HG03521 (cell line): ENCODE measurements around the gene CALHM3.
"Not testable (repeated sequence)": the region's sequence is repeated elsewhere in the genome, so short reads cannot be mapped to it uniquely, and the experiment has no call there.

Source experiments
- ATAC-seq: cut with Tn5 transposase; IDR thresholded peaks from one replicate; pipeline ENCODE4 v1.9.1; 2021; ENCODE audit warnings: mild to moderate bottlenecking, moderate library complexity; ENCODE audit not compliant: unreplicated experiment

CALHM3 gene, protein sequence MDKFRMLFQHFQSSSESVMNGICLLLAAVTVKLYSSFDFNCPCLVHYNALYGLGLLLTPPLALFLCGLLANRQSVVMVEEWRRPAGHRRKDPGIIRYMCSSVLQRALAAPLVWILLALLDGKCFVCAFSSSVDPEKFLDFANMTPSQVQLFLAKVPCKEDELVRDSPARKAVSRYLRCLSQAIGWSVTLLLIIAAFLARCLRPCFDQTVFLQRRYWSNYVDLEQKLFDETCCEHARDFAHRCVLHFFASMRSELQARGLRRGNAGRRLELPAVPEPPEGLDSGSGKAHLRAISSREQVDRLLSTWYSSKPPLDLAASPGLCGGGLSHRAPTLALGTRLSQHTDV

GRCh38 chr10:103479135-103479534, at the start of gene CALHM3:
CALHM3 (minus strand) TSS chr10:103479240; CDS start chr10:103479032, 208 bp downstream.
- ATAC-seq = no peak

- no peak for ATAC-seq
Observed at GRCh38 chr10:103528549-103528948, 49.5 kb upstream of the CALHM3 start.

DNA sequence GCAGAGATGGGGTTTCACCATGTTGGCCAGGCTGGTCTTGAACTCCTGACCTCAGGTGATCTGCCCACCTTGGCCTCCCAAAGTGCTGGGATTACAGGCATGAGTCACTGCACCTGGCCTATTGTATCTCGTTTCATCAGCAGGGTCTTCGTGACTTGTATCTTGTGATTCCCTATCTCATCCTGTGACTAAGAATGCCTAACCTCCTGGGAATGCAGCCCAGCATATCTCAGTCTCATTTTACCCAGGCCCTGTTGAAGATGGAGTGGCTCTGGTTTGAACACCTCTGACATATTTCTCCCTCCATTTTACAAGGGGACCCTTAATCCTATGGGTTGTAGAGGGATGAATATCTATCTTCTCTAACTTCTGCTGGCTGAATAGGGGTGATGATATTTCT, 48.4 kb upstream of the CALHM3 start:
- not testable (repeated sequence) for ATAC-seq

DNA sequence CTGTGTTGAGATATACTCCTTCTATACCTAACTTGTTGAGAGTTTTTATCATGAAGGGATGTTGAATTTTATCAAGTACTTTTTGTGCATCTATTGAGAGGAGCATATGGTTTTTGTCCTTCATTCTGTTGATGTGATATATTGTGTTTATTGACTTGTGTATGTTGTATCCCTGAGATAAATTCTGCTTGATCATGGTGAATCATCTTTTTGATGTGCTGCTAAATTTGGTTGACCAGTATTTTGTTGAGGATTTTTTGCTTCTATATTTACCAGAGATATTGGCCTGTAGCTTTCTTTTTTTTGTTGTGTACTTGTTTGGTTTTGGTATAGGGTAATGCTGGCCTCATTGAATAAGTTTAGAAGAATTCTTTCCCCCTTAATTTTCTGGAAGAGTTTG, 46.9 kb upstream of the CALHM3 start:
- ATAC-seq = no peak

DNA sequence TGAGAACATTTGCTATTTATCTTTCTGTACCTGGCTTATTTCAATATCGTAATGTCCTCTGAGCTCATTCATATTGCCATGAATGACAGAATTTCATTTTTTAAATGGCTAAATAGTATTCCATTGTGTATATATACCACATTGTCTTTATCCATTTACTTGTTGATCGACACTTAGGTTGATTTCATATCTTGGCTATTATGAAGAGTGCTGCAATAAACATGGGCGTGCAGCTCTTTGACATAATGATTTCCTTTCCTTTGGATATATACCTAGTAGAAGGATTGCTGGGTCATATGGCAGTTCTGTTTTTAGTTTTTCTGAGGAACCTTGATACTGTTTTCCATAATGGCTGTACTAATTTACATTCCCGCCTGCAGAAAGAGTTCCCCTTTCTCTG, 44.6 kb upstream of the CALHM3 start:
- ATAC-seq = no peak

GRCh38 chr10:103522006-103522405, 43.0 kb upstream of the CALHM3 start:
- ATAC-seq = not testable (repeated sequence)

- no peak for ATAC-seq
Observed at GRCh38 chr10:103519798-103520197, 40.8 kb upstream of the CALHM3 start.

DNA sequence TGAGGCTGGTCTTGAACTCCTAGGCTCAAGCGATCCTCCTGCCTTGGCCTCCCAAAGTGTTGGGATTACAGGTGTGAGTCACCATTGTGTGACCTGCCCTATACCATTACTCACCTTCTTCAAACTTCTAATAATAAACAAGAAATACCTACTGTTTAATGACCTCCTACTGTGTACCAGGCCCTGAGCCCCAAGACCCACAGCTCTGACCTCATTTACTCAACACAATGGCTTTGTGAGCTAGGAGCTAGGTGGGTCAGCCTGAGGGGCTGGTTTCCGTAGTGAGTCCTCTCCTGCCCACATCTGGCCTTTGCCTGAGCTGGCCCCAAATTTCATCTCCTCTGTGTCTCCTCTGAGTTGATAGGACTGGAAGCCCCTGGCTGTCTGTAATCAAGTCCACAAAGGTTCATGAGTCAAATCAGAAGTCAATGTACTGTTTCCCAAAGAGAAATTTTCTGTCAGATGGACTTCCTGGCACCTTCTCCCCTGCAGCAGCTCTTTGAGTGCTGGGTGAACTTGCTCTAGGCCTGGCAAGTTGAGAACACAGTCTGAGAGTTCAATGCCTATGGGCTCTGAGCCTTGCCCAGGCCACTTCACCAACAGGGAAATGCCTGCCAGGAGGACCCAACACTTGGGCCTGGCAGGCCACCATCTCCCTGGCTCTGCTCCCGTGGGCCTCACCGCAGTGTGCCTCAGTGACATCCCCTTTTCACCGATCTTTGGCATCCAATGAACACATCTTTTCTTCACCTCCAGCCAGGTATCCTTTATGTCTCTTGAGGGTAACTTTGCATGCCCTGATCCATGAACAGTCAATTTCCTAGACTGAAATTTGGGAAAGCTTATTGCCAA, 38.4 kb upstream of the CALHM3 start:
- no peak for ATAC-seq

DNA sequence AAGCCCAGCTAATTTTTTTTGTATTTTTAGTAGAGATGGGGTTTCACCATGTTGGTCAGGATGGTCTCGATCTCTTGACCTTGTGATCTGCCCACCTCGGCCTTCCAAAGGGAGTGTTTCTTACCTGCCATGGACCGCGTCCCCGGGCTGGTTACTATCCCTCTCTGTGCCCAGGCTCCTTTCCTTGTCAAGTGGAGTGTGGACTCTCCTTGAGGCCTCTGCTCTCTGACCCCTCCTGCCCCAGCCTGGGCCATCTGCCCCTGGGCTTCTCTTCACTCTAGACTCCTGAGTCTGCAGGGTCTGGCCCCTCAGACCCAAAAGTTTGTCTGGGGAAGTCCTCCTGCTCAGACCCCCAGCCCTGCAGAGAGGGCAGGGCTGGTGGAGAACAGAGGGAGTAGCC, 35.2 kb upstream of the CALHM3 start:
- ATAC-seq = no peak

DNA sequence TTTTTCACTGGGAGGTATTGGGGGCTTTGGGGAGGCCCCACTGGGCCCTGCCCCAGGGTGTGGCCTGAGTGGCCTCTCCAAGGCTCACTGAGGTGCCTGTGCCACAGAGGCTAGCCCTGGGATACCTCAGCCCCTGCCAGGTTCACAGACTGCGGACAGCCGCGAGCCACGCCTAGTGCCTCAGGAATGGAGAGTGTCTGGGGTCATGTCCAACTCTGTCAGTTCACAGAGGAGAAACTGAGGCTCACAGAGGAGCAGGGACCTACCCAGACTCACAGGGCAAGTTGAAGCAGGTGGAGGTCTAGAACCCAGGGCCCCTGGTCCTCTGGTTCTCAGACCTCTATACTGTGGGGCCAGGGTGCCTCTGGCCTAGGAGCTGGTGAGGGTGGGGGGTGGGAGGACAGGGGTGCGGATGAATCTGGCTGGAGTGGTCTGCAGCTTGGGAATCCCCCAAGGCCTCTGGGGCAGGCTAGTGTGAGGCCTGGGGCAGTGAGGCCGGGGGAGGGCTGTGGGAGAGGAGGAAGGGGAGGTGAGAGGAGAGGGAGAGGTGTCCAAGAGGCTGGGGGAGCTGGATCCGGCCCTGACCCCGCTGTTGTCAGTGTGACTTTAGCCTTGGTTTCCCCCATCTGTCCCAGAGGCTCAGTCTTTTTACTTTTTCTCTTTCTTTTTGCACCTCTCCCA, 34.5 kb upstream of the CALHM3 start:
- ATAC-seq = no peak

DNA sequence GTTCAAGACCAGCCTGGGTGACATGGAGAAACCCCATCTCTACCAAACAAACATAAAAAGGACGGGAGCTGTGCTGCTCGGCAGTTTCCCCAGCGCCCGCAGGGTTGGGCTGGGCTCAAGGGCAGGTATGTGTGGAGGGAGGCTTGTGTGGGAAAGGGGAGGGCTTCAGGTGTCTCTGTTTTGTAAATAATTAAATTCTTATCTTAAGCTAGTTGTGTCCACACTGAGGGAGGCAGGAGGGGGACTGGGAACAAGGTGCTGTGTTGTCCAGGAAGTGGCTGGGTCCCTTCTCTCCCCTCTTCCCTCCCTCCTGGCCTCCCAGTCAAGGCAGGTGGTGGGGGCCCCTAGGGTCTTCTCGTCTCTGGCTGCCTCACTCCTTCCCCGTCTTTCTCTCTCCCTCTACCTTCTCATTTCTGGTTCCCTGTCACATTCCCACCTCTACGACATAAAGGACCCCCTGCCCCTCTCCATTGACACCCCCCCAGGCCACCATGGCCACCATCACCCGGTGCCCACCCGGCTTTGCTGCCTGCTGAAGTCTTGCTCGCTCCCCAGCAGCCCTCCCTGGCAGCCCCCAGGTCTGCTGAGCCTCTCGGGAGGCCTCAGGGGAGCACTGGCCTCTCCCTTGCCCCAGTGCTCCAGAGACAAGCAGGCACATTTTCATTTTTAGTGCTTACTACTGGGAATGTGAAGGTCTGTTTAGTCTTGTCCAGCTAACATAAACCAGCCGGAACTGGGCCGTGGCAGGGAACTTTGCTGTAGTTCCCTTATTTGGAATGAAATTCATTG, 33.7 kb upstream of the CALHM3 start:
- ATAC-seq = no peak

DNA sequence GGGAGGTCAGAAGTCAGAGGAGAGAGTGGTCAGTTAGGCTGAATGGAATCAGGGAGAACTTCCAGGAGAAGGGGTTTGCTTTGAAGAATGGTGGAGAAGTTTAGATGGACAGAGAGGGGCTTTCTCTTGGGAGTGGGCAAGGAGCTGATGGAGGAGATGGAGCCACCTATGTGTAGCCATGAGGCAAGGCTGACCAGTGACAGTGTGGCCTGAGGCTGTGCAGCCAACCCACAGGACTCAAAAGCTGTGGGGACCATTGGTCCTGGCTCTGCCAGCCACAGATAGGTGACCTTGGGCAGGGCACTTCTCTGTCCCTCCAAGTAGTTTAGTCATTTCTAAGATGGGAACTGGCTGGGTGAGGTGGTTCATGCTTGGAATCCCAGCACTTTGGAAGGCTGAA, 33.1 kb upstream of the CALHM3 start:
- ATAC-seq = no peak

GRCh38 chr10:103510791-103511752, 32.0 kb upstream of the CALHM3 start:
- ATAC-seq = no peak

- no peak for ATAC-seq
Observed at GRCh38 chr10:103510046-103510685, 31.1 kb upstream of the CALHM3 start.

- ATAC-seq = no peak
Observed at GRCh38 chr10:103507235-103508191, 28.5 kb upstream of the CALHM3 start.

GRCh38 chr10:103506061-103506460, 27.0 kb upstream of the CALHM3 start:
- ATAC-seq = no peak

GRCh38 chr10:103504181-103504783, 25.2 kb upstream of the CALHM3 start:
- ATAC-seq = no peak

DNA sequence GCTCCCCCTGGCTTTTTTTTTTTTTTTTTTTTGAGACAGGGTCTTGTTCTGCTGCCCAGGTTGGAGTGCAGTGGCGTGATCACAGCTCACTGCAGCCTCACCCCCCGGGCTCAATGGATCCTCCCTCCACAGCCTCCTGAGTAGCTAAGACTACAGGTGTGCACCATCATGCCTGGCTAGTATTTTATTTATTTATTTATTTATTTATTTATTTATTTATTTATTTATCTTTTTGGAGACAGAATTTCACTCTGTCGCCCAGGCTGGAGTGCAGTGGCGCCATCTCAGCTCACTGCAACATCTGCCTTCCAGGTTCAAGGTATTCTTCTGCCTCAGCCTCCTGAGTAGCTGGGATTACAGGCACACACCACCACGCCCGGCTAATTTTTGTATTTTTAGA, 24.7 kb upstream of the CALHM3 start:
- ATAC-seq = not testable (repeated sequence)
